PC-3 (cell line): ENCODE data around the gene LYPD3. TPM values are rescaled to one million over a fixed set of nuclear protein-coding genes. Genes with fewer than 3 reads are reported as not detected.

Source experiments
- ATAC-seq: fragments of 200-7000 bp; cut with Tn5 transposase; 2 replicates; pipeline ENCODE4 v1.9.1; 2020; ENCODE audit warnings: mild to moderate bottlenecking, moderate library complexity
- BruUV-seq: library from RNA; stranded (reverse); fragments of 400-500 nt; replicated peaks from 2 replicates; lab custom pipeline; 2021; lab: Mats Ljungman, UMichigan
- CTCF ChIA-PET: fragments of 300-600 bp; sonication (Branson Sonifier 250); formaldehyde crosslinking; loops from one replicate; lab custom pipeline; 2022; ENCODE audit warnings: antibody characterized with exemption; lab: Charles Lee
- POLR2A ChIA-PET: fragments of 300-600 bp; sonication (Branson Sonifier 250); formaldehyde crosslinking; loops from one replicate; lab custom pipeline; 2022; ENCODE audit warnings: antibody characterized with exemption; ENCODE audit not compliant: unreplicated experiment; lab: Charles Lee
- DNase-seq: peaks from one replicate; pipeline ENCODE4 v3.0.0-alpha.2; 2015
- H2AFZ ChIP-seq: fragments of 300-600 bp; sonication (generic); 2 replicates; pipeline ENCODE4 v1.6.0; 2016; ENCODE audit warnings: antibody characterized with exemption, low read length
- H3F3A ChIP-seq: fragments of 300-600 bp; sonication (generic); one replicate; pipeline ENCODE4 v1.6.0; 2017; ENCODE audit warnings: antibody characterized with exemption, low read length, control low read depth, mild to moderate bottlenecking; ENCODE audit not compliant: unreplicated experiment
- H3K27ac ChIP-seq: fragments of 300-600 bp; sonication (generic); 2 replicates; pipeline ENCODE4 v1.5.1; 2016; ENCODE audit warnings: mild to moderate bottlenecking, low read length
- H3K27me3 ChIP-seq: fragments of 300-600 bp; sonication (generic); 2 replicates; pipeline ENCODE4 v1.6.1; 2016; ENCODE audit warnings: low read length, mixed read lengths
- H3K36me3 ChIP-seq: fragments of 300-600 bp; sonication (generic); 2 replicates; pipeline ENCODE4 v1.6.1; 2016; ENCODE audit warnings: low read depth, mixed run types, low read length, mixed read lengths
- H3K4me1 ChIP-seq: fragments of 300-600 bp; sonication (generic); 2 replicates; pipeline ENCODE4 v1.5.1; 2016; ENCODE audit warnings: low read length; ENCODE audit not compliant: insufficient read depth
- H3K4me2 ChIP-seq: fragments of 300-600 bp; sonication (generic); 2 replicates; pipeline ENCODE4 v1.6.0; 2016; ENCODE audit warnings: low read length
- H3K4me3 ChIP-seq: fragments of 300-600 bp; sonication (generic); 2 replicates; pipeline ENCODE4 v1.5.1; 2016; ENCODE audit warnings: mild to moderate bottlenecking, low read length, mixed read lengths
- H3K79me2 ChIP-seq: fragments of 300-600 bp; sonication (generic); 2 replicates; pipeline ENCODE4 v1.6.1; 2017; ENCODE audit warnings: low read length, mixed read lengths
- H3K9ac ChIP-seq: fragments of 300-600 bp; sonication (generic); 2 replicates; pipeline ENCODE4 v1.6.0; 2016; ENCODE audit warnings: mild to moderate bottlenecking, low read length
- H3K9me2 ChIP-seq: fragments of 300-600 bp; sonication (generic); replicated peaks from 2 replicates; pipeline ENCODE4 v1.6.1; 2016; ENCODE audit warnings: mixed run types, low read length, mixed read lengths
- H3K9me3 ChIP-seq: fragments of 300-600 bp; sonication (generic); 2 replicates; pipeline ENCODE4 v1.6.1; 2016; ENCODE audit warnings: low read length, mixed read lengths
- H4K20me1 ChIP-seq: fragments of 300-600 bp; sonication (generic); 2 replicates; pipeline ENCODE4 v1.6.1; 2016; ENCODE audit warnings: low read length, mixed read lengths
- EZH2 ChIP-seq: fragments of 300-600 bp; sonication (generic); IDR thresholded peaks from one replicate; pipeline ENCODE4 v1.6.1; 2017; ENCODE audit warnings: antibody characterized with exemption, mild to moderate bottlenecking, low read length; ENCODE audit not compliant: unreplicated experiment
- EZH2phosphoT487 ChIP-seq: fragments of 300-600 bp; sonication (generic); IDR thresholded peaks from 2 replicates; pipeline ENCODE4 v1.6.1; 2018; ENCODE audit warnings: mild to moderate bottlenecking, antibody characterized with exemption, low read length, borderline replicate concordance
- intact Hi-C: fragments of 100-400 bp; cut with micrococcal nuclease; formaldehyde crosslinking; loops from 2 replicates; pipeline ENCODE4 v1.9.0; 2023
- total RNA-seq: library from RNA; depleted of rRNA; stranded (reverse); fragments of >200 nt; gene quantifications from 2 replicates; pipeline ENCODE4 v1.2.3, GENCODE V29; 2014
- TF ChIP-seq, protein P1 (sequence below): fragments of 300-600 bp; sonication (generic); conservative IDR thresholded peaks from 2 replicates; pipeline ENCODE4 v1.5.1; 2017; ENCODE audit warnings: antibody characterized with exemption, low read depth, mild to moderate bottlenecking, low read length

Gene LYPD3
- total RNA-seq, 1 experiment from 2014 or later: 16.8 TPM

- no peak for DNase-seq
- Histone ChIP-seq H3K79me2 (no peaks in the 10 kb centered on the region), H3K9me3 (no peaks in the 10 kb centered on the region), H3K9me2 (no peaks in the 10 kb centered on the region), H2AFZ (no peak overlapping the region), H3K36me3 (no peaks in the 10 kb centered on the region), H3K27me3 (no peaks in the 10 kb centered on the region), H3K27ac (no peak overlapping the region), H4K20me1 (no peaks in the 10 kb centered on the region), H3K9ac (no peak overlapping the region), H3F3A (no peaks in the 10 kb centered on the region), H3K4me1 (no peaks in the 10 kb centered on the region), H3K4me2 (no peak overlapping the region), H3K4me3 (no peak overlapping the region)
- ChIA-PET CTCF (no interaction called here), POLR2A (no interaction called here)
- intact Hi-C loops: no loop called here
- no TSS peak for BruUV-seq
- TF ChIP-seq EZH2phosphoT487: no peak
- ATAC-seq: no peak
These were observed 22.8 kb upstream of the LYPD3 start for GRCh38 chr19:43488179-43488578.

- Histone ChIP-seq H4K20me1 (no peaks in the 10 kb centered on the region), H2AFZ (no peak overlapping the region), H3K79me2 (no peaks in the 10 kb centered on the region), H3K4me2 (no peak overlapping the region), H3K9me3 (no peaks in the 10 kb centered on the region), H3K9me2 (no peaks in the 10 kb centered on the region), H3F3A (no peaks in the 10 kb centered on the region), H3K4me1 (no peaks in the 10 kb centered on the region), H3K27ac (no peak overlapping the region), H3K4me3 (no peak overlapping the region), H3K36me3 (no peaks in the 10 kb centered on the region), H3K27me3 (no peaks in the 10 kb centered on the region), H3K9ac (no peak overlapping the region)
- DNase-seq (no peak), ATAC-seq (no peak)
- ChIA-PET POLR2A (no interaction called here), CTCF (no interaction called here)
- no TSS peak for BruUV-seq
- intact Hi-C loops: no loop called here
- TF ChIP-seq EZH2: no peak
- no peak for TF ChIP-seq EZH2phosphoT487
- TF ChIP-seq, protein P1, sequence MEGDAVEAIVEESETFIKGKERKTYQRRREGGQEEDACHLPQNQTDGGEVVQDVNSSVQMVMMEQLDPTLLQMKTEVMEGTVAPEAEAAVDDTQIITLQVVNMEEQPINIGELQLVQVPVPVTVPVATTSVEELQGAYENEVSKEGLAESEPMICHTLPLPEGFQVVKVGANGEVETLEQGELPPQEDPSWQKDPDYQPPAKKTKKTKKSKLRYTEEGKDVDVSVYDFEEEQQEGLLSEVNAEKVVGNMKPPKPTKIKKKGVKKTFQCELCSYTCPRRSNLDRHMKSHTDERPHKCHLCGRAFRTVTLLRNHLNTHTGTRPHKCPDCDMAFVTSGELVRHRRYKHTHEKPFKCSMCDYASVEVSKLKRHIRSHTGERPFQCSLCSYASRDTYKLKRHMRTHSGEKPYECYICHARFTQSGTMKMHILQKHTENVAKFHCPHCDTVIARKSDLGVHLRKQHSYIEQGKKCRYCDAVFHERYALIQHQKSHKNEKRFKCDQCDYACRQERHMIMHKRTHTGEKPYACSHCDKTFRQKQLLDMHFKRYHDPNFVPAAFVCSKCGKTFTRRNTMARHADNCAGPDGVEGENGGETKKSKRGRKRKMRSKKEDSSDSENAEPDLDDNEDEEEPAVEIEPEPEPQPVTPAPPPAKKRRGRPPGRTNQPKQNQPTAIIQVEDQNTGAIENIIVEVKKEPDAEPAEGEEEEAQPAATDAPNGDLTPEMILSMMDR: no peak
These were observed 21.0 kb upstream of the LYPD3 start for GRCh38 chr19:43486412-43486811.

- no peak overlapping the region for H3K4me3 ChIP-seq
- no TSS peak for BruUV-seq
- H3K4me1 ChIP-seq: no peaks in the 10 kb centered on the region
- TF ChIP-seq, protein P1: no peak
- TF ChIP-seq EZH2 (no peak), EZH2phosphoT487 (no peak)
- H3K9me2 ChIP-seq: no peaks in the 10 kb centered on the region
- ChIA-PET CTCF (no interaction called here), POLR2A (no interaction called here)
- H3K4me2 ChIP-seq: no peak overlapping the region
- no peaks in the 10 kb centered on the region for H3K79me2 ChIP-seq
- no peak for ATAC-seq
- no peak overlapping the region for H3K9ac ChIP-seq
- no peaks in the 10 kb centered on the region for H3K27me3 ChIP-seq
- H3K27ac ChIP-seq: no peak overlapping the region
- no peaks in the 10 kb centered on the region for H3F3A ChIP-seq
- DNase-seq: no peak
- H3K36me3 ChIP-seq: no peaks in the 10 kb centered on the region
- H3K9me3 ChIP-seq: no peaks in the 10 kb centered on the region
- intact Hi-C loops: no loop called here
- H4K20me1 ChIP-seq: no peaks in the 10 kb centered on the region
- no peak overlapping the region for H2AFZ ChIP-seq
These were observed 20.5 kb upstream of the LYPD3 start for GRCh38 chr19:43485951-43486350.
